IPS-15b (cell line): ENCODE results near the gene SSC4D.
"Not testable (repeated sequence)": the region's sequence is repeated elsewhere in the genome, so short reads cannot be mapped to it uniquely, and the experiment has no call there.

Experiments used
- H3K27me3 ChIP-seq: one replicate; pipeline ENCODE4 v1.6.1; 2013; ENCODE audit warnings: low read length; ENCODE audit not compliant: control insufficient read depth, insufficient read depth
- H3K36me3 ChIP-seq: one replicate; pipeline ENCODE4 v1.6.1; 2013; ENCODE audit warnings: low read length; ENCODE audit not compliant: control insufficient read depth, insufficient read depth
- H3K4me1 ChIP-seq: one replicate; pipeline ENCODE4 v1.6.1; 2013; ENCODE audit warnings: mild to moderate bottlenecking, low read length; ENCODE audit not compliant: control insufficient read depth, insufficient read depth
- H3K4me3 ChIP-seq: one replicate; pipeline ENCODE4 v1.5.1; 2013; ENCODE audit warnings: low read depth, low read length
- H3K9ac ChIP-seq: one replicate; pipeline ENCODE4 v1.6.1; 2013; ENCODE audit warnings: low read depth, mild to moderate bottlenecking, low read length
- H3K9me3 ChIP-seq: one replicate; pipeline ENCODE4 v1.6.1; 2013; ENCODE audit warnings: mild to moderate bottlenecking, low read length; ENCODE audit not compliant: control insufficient read depth, insufficient read depth

Gene SSC4D

DNA sequence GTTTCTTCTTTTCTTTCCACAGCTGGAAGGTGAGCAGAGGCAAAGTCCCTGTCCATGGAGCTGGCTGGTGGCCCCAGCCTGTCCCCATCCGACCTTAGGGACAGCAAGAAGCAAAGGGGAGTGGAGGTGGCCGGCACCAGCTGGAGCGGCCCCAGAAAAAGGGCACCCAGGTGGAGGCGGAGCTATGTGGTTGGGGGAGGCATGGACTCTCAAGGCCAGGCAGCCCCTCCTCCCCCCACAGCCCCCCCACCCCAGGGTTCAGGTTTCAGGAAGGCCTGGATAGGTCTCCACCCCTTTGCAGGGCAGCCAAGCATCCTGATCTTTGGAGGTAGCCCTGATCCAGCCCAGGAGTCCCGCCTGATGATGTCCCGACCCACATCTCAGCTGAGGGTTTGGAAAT lies at the start of gene SSC4D:
TSS of gene SSC4D (minus strand) at position 161 of the 400 bp plus-strand sequence. CDS start 5,258 bp downstream, outside the sequence.
- H3K36me3 ChIP-seq = no peaks in the 10 kb centered on the region
- peaks cover 2% of the 10 kb centered on the region for H3K27me3 ChIP-seq
- no peaks in the 10 kb centered on the region for H3K9me3 ChIP-seq
- H3K4me3 ChIP-seq = peak within 1 kb of the TSS; percentile 65
- H3K9ac ChIP-seq = peak within 1 kb of the TSS; percentile 37
- peaks cover 7% of the 10 kb centered on the region for H3K4me1 ChIP-seq

DNA sequence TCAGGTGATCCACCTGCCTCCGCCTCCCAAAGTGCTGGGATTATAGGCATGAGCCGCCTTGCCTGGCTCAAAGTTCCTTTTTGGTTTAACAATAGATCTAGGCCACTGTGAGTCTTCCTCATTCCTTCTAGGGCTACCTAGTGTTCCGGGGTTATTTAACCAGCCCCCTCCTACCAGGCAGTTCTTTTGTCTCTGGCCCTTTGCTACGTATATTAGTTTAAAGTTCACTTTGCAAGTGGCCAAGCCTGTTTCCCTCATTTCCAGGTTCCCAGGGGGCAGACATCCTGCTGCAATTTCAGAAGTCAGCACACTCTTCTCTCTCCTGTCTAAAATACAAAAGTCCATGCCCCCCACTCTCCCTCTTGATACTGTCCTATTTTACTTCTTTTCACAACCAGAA lies 49.0 kb upstream of the SSC4D start:
- not testable (repeated sequence) for H3K9me3 ChIP-seq, H3K4me3 ChIP-seq, H3K27me3 ChIP-seq, H3K9ac ChIP-seq, H3K36me3 ChIP-seq, H3K4me1 ChIP-seq

DNA sequence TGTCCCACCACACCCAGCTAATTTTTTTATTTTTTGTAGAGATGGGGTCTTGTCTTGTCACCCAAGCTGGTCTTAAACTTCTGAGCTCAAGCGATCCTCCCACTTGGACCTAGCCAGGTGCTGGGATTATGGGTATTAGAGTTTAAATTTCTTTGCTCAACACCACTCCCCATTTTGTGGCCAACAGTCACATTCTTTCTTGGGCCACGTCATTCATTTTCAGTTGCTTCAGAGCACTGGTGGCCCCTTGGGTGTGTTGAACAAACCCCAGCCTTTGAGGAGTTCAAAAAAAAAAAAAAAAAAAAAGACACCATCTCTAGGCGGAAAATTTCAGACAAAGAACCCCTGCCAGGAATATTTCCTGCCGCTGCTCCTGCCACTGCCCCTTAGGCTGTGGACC lies 47.5 kb upstream of the SSC4D start:
- not testable (repeated sequence) for H3K27me3 ChIP-seq, H3K36me3 ChIP-seq

DNA sequence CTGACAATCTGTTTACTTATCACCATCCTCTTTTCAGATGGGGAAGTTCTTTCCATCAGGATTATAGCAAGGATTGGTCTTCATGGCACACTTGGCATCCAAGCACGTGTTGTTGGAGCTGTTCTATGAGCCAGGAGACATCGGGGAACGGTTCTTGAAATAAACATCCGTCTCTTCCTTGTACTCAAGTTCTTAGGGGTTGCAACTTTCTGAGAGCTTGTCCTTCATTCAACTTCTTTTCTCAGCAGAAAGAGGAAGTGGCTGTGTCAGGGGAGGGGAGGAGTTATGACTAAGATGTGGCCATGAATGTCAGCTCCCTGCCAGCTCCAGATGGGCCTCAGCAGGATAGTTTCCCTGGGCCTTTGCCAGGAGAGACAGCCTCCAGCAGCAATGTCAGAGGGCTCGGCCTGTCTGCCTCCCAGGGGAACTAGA lies 36.1 kb upstream of the SSC4D start:
- not testable (repeated sequence) for H3K36me3 ChIP-seq, H3K9ac ChIP-seq, H3K9me3 ChIP-seq, H3K4me3 ChIP-seq, H3K27me3 ChIP-seq, H3K4me1 ChIP-seq

More for the DNA sequence above, 47.5 kb upstream of the SSC4D start:
- not testable (repeated sequence) for H3K9ac ChIP-seq, H3K4me1 ChIP-seq, H3K4me3 ChIP-seq, H3K9me3 ChIP-seq

DNA sequence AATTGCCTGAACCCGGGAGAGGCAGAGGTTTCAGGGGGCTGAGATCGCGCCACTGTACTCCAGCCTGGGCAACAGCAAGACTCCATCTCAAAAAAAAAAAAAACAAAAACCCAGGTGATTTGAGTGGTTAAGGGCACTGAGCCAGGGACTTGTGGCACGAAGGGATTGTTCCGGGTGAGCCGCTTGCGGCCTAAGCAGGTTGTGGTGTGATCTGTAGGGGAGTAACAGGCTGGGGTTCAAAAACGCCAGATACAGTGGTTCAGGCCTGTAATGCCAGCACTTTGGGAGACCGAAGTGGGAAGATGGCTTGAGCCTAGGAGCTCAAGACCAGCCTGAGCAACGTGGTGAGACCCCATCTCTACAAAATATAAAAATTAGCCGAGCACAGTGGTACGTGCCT lies 34.3 kb upstream of the SSC4D start:
- not testable (repeated sequence) for H3K9ac ChIP-seq

DNA sequence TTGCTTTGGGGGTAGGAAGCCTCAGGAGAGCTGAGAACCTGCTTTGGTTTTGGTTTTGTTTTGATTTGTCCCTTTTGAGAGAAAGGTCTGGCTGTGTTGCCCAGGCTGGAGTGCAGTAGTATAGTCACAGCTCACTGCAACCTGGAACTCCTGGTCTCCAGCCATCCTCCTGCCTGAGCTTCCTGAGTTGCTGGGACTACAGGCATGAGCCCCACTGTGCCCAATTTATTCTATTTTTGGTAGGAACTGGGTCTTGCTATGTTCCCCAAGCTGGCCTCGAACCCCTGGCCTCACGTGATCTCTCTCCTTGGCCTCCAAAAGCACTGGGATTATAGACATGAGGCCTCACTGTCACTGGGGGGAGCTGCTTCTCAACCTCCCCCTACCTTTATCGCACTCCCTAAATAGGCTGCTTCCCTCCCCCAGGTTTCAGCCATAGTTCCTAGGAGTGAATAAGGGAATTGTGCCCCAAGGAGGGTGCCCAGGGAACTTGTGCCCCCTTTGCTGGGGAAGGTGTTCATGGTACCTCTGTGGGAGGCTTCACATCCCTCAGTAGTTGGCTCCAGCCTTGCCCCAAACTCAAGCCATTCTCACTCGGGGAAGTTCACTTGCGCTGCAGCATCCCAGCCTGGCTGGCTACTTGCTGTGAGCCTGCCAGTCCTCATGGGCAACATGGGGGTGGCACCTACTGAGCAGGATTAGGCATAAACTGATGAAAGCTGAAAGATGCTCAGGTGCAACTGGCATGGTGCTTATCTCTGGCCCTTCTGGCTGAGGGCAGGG lies 33.4 kb upstream of the SSC4D start:
- not testable (repeated sequence) for H3K4me3 ChIP-seq, H3K9ac ChIP-seq, H3K9me3 ChIP-seq, H3K4me1 ChIP-seq, H3K36me3 ChIP-seq, H3K27me3 ChIP-seq

More for the DNA sequence above, 34.3 kb upstream of the SSC4D start:
- H3K4me1 ChIP-seq, H3K27me3 ChIP-seq, H3K4me3 ChIP-seq, H3K36me3 ChIP-seq, H3K9me3 ChIP-seq: not testable (repeated sequence)

DNA sequence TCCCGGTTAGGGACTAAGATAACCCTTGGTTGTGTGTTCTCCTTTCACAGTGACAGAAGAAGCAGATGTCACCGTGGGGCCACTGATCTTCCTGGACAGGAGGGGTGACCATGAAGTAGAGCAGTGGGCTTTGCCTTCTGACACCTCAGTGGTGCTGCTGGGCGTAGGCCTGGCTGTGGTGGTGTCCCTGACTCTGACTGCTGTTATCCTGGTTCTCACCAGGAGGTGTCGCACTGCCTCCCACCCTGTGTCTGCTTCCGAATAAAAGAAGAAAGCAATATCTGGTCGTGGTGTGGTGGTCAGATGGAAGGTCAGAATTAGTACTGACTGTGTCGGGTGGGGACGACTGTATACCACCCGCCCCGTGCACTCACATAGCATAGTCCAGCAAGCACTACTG lies 32.3 kb upstream of the SSC4D start:
- not testable (repeated sequence) for H3K27me3 ChIP-seq, H3K36me3 ChIP-seq, H3K9ac ChIP-seq, H3K4me1 ChIP-seq, H3K4me3 ChIP-seq, H3K9me3 ChIP-seq

DNA sequence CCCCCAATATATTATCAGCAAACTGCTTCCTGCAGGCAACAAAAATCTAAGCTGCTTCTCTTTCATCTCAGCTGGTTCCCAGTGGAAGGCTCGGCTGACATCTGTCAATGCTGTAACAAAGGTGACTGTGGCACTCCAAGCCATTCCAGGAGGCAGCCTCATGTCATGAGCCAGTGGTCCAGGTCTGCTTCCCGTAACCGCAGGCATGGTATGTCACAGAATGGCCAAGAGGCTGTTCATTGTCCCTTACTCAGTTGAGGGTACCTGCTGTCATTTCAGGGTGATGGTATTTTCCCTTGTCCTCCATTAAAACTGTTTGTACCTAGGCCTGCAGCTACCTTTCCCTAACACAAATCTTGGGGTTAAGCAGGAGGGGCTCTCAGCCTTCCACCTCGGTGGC lies 30.9 kb upstream of the SSC4D start:
- not testable (repeated sequence) for H3K9ac ChIP-seq, H3K4me3 ChIP-seq, H3K9me3 ChIP-seq, H3K36me3 ChIP-seq, H3K4me1 ChIP-seq, H3K27me3 ChIP-seq

DNA sequence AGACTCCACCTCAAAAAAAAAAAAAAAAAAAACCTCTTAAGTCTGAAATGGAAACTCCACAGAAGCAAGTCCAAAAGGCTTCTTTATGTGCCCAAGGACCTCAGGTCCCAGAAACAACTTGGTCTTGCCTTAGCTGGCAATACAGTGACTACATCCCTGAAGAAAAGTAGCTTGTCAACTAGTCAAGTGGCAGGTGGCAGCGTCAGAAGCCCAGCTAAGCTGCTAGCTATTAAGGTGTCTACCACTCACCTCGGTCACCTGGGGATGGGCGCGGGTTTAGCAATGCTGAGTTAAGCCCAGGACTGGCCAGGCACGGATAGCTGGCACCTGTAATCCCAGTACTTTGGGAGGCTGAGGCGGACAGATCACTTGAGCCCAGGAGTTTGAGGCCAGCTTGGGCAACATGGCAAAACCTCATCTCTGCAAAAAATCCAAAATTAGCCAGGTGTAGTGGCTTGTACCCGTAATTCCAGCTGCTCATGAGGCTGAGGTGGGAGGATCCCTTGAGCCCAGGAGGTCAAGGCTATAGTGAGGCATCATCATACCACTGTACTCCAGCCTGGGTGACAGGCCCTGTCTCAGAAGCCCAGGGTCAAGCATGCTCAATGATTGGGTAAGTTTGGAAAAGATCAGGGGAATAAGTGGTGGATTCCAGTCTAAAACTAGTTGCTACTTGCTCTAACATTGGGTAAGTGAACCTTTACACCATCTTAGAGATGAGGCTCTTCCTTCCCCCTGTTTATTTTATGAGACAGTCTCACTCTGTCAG lies 29.8 kb upstream of the SSC4D start:
- H3K36me3 ChIP-seq, H3K4me3 ChIP-seq, H3K9ac ChIP-seq, H3K4me1 ChIP-seq, H3K27me3 ChIP-seq, H3K9me3 ChIP-seq: not testable (repeated sequence)

DNA sequence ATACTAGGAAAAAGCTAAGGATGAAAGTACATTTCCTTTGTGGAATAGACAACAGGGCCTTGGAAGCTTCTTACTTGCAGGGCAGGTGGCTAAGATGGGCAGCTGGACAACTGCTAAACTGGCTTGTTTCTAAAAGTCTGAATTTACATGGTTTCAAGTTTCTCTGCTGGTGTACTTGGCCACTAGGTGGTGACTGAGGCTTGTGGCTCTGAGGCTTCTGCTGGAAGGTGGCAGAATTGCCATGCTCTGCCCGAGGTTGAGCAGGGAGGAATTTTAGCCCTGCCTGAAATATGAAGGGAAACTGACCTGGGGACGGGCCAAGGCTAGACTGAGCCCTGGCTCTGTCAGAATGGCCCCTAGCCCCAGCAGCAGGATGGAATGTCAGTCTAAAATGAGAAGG lies 28.4 kb upstream of the SSC4D start:
- H3K27me3 ChIP-seq, H3K4me1 ChIP-seq, H3K9ac ChIP-seq, H3K4me3 ChIP-seq, H3K36me3 ChIP-seq, H3K9me3 ChIP-seq: not testable (repeated sequence)

DNA sequence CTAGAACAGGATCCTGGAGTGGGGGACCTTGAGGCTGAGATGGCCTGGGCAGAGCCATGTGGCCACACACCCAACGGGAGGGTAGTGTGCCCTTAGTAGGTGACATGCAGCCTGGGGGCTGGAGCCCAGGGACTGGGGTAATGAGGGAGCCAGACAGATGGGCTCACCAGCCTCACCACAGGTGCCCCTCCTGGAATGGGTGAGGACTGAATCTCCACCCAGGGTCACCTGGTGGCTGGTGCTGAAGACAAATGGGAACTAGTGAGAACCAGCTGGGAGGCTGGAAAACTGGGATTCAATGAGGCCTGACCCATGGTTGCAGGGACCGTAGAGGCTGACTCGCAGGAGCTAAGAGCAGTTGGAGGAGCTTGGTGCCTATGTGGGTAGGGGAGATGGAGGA lies 21.3 kb upstream of the SSC4D start:
- H3K4me1 ChIP-seq = no peaks in the 10 kb centered on the region
- H3K27me3 ChIP-seq = no peaks in the 10 kb centered on the region
- no peaks in the 10 kb centered on the region for H3K9me3 ChIP-seq
- H3K36me3 ChIP-seq = no peaks in the 10 kb centered on the region
- no peak overlapping the region for H3K4me3 ChIP-seq
- no peak overlapping the region for H3K9ac ChIP-seq

DNA sequence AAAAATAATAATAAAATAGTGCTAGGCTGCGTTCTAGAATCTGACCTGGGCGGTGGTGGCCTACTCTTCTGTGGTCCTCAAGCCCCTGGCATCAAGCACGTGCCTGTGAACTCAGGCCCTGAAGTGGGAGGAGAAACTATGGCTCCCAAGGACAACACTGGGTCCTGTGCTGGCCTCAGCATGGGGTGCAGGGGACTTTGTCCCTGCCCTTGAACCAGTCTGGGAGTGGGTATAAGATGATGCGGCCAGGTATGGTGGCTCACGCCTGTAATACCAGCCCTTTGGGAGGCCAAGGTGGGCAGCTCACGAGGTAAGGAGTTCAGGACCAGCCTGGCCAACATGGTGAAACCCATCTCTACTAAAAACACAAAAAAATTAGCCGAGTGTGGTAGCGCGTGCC lies 20.7 kb upstream of the SSC4D start:
- no peak overlapping the region for H3K9ac ChIP-seq

More for the DNA sequence above, 20.7 kb upstream of the SSC4D start:
- Histone ChIP-seq H3K4me3 (no peak overlapping the region), H3K36me3 (no peaks in the 10 kb centered on the region), H3K27me3 (no peaks in the 10 kb centered on the region), H3K4me1 (no peaks in the 10 kb centered on the region), H3K9me3 (no peaks in the 10 kb centered on the region)
